Measurements from ENCODE around the gene GMPR2. TPM values are rescaled to one million over a fixed set of nuclear protein-coding genes. Genes with fewer than 3 reads are reported as not detected.

The GMPR2 gene
- total RNA-seq, 2 experiments from 2014 or later = 67.2 to 68.4 TPM

- H3K36me3 Mint-ChIP-seq (ENCODE audit: low read depth) = peaks cover 21% of the 10 kb centered on the region
- H3K9me3 Mint-ChIP-seq (ENCODE audit: insufficient read depth) = no peaks in the 10 kb centered on the region
- ChIA-PET CTCF (interaction anchor here (0.7 to 8.7 kb wide), 17 partner anchors 9 to 215 kb away, joined by 3 to 98 read pairs (median 6); partner anchors contain the start of genes CHMP4A, CIDEB, DCAF11 and DHRS1), POLR2A (interaction anchor here (0.6 to 5.0 kb wide), 17 partner anchors 9 to 160 kb away, joined by 3 to 48 read pairs (median 7); partner anchors contain the start of genes CBLN3, CHMP4A, DHRS1 and GMPR2)
- peak overlapping the region; percentile 91 for H3K27ac Mint-ChIP-seq
- no peaks in the 10 kb centered on the region for H3K27me3 Mint-ChIP-seq (ENCODE audit: low read depth)
- ATAC-seq (no peak), DNase-seq (no peak)
- H3K4me3 Mint-ChIP-seq = peak overlapping the region; percentile 90
- H3K4me1 Mint-ChIP-seq (ENCODE audit: low read depth) = peaks cover 47% of the 10 kb centered on the region
Observed at GRCh38 chr14:24270537-24271133, 37.9 kb downstream of the GMPR2 start.

GRCh38 chr14:24271134-24271833 lies 38.6 kb downstream of the GMPR2 start, which contains the start of gene RABGGTA:
Gene RABGGTA (minus strand): TSS chr14:24271597. CDS start chr14:24271115, 482 bp downstream.
- POLR2A ChIA-PET = interaction anchor here (0.6 to 5.0 kb wide), 20 partner anchors 9 to 159 kb away, joined by 3 to 48 read pairs (median 6); partner anchors contain the start of genes CBLN3, CHMP4A, DHRS1 and GMPR2
- Mint-ChIP-seq H3K4me3 (peak within 1 kb of the TSS; percentile 90), H3K4me1 (ENCODE audit: low read depth) (peaks cover 47% of the 10 kb centered on the region)

GRCh38 chr14:24271834-24272263 lies 39.1 kb downstream of the GMPR2 start:
- peaks cover 47% of the 10 kb centered on the region for H3K4me1 Mint-ChIP-seq (ENCODE audit: low read depth)
- peak overlapping the region; percentile 90 for H3K4me3 Mint-ChIP-seq
- peaks cover 13% of the 10 kb centered on the region for H3K36me3 Mint-ChIP-seq (ENCODE audit: low read depth)
- peak overlapping the region; percentile 91 for H3K27ac Mint-ChIP-seq
- ChIA-PET CTCF (interaction anchor here (1.0 to 8.7 kb wide), 14 partner anchors 9 to 216 kb away, joined by 3 to 98 read pairs (median 13); partner anchors contain the start of genes CHMP4A, CIDEB, DCAF11 and DHRS1), POLR2A (interaction anchor here (0.7 to 5.0 kb wide), 16 partner anchors 8 to 159 kb away, joined by 3 to 48 read pairs (median 7); partner anchors contain the start of genes CBLN3, CHMP4A, DHRS1 and GMPR2)
- no peaks in the 10 kb centered on the region for H3K27me3 Mint-ChIP-seq (ENCODE audit: low read depth)
- H3K9me3 Mint-ChIP-seq (ENCODE audit: insufficient read depth) = no peaks in the 10 kb centered on the region
- no peak for ATAC-seq
- no peak for DNase-seq

More at GRCh38 chr14:24271134-24271833, 38.6 kb downstream of the GMPR2 start, which contains the start of gene RABGGTA:
- no peaks in the 10 kb centered on the region for H3K27me3 Mint-ChIP-seq (ENCODE audit: low read depth)
- peaks cover 19% of the 10 kb centered on the region for H3K36me3 Mint-ChIP-seq (ENCODE audit: low read depth)
- CTCF ChIA-PET = interaction anchor here (0.7 to 8.7 kb wide), 19 partner anchors 9 to 216 kb away, joined by 3 to 98 read pairs (median 5); partner anchors contain the start of genes CHMP4A, CIDEB, DCAF11 and DHRS1
- peak within 1 kb of the TSS; percentile 91 for H3K27ac Mint-ChIP-seq
- ATAC-seq (peak; percentile 94), DNase-seq (peak; percentile 93)
- no peaks in the 10 kb centered on the region for H3K9me3 Mint-ChIP-seq (ENCODE audit: insufficient read depth)

- POLR2A ChIA-PET = interaction anchor here (1.2 to 5.0 kb wide), 6 partner anchors 20 to 158 kb away, joined by 3 to 48 read pairs (median 12); partner anchors contain the start of genes CBLN3, IRF9, KHNYN and LTB4R
- Mint-ChIP-seq H3K4me3 (peak overlapping the region; percentile 90), H3K9me3 (ENCODE audit: insufficient read depth) (no peaks in the 10 kb centered on the region), H3K27me3 (ENCODE audit: low read depth) (no peaks in the 10 kb centered on the region), H3K4me1 (ENCODE audit: low read depth) (peaks cover 50% of the 10 kb centered on the region), H3K36me3 (ENCODE audit: low read depth) (peaks cover 9% of the 10 kb centered on the region), H3K27ac (peak overlapping the region; percentile 91)
- ATAC-seq (no peak), DNase-seq (no peak)
- CTCF ChIA-PET = interaction anchor here (1.0 to 8.7 kb wide), 8 partner anchors 19 to 38 kb away, joined by 3 to 98 read pairs (median 22); partner anchors contain the start of genes CIDEB, DHRS1, LTB4R2 and NOP9
Observed at GRCh38 chr14:24272467-24272866, 39.7 kb downstream of the GMPR2 start.

- H3K27ac Mint-ChIP-seq = peak overlapping the region; percentile 82
- peaks cover 60% of the 10 kb centered on the region for H3K4me1 Mint-ChIP-seq (ENCODE audit: low read depth)
- no peak for ATAC-seq
Observed at GRCh38 chr14:24273422-24273998, 40.8 kb downstream of the GMPR2 start.

GRCh38 chr14:24274101-24274543 lies 41.4 kb downstream of the GMPR2 start:
- H3K27ac Mint-ChIP-seq = peak overlapping the region; percentile 82
- H3K27me3 Mint-ChIP-seq (ENCODE audit: low read depth) = no peaks in the 10 kb centered on the region
- peak; percentile 57 for DNase-seq
- H3K4me3 Mint-ChIP-seq = no peak overlapping the region
- ChIA-PET CTCF (interaction anchor here (0.7 to 8.7 kb wide), 15 partner anchors 16 to 216 kb away, joined by 3 to 98 read pairs (median 8); partner anchors contain the start of genes CIDEB, DHRS1, KHNYN and LTB4R), POLR2A (interaction anchor here (0.7 to 1.9 kb wide), 6 partner anchors 16 to 113 kb away, joined by 4 to 19 read pairs (median 6); partner anchors contain the start of genes CHMP4A, IRF9 and TINF2)
- no peaks in the 10 kb centered on the region for H3K9me3 Mint-ChIP-seq (ENCODE audit: insufficient read depth)
- ATAC-seq = peak; percentile 2
- H3K36me3 Mint-ChIP-seq (ENCODE audit: low read depth) = peaks cover 6% of the 10 kb centered on the region
- peaks cover 65% of the 10 kb centered on the region for H3K4me1 Mint-ChIP-seq (ENCODE audit: low read depth)

More at GRCh38 chr14:24273422-24273998, 40.8 kb downstream of the GMPR2 start:
- no peak overlapping the region for H3K4me3 Mint-ChIP-seq
- H3K27me3 Mint-ChIP-seq (ENCODE audit: low read depth) = no peaks in the 10 kb centered on the region
- no peak for DNase-seq
- H3K36me3 Mint-ChIP-seq (ENCODE audit: low read depth) = peaks cover 7% of the 10 kb centered on the region
- H3K9me3 Mint-ChIP-seq (ENCODE audit: insufficient read depth) = no peaks in the 10 kb centered on the region
- ChIA-PET CTCF (interaction anchor here (0.7 to 8.7 kb wide), 15 partner anchors 16 to 215 kb away, joined by 3 to 98 read pairs (median 8); partner anchors contain the start of genes CIDEB, DHRS1, KHNYN and LTB4R), POLR2A (interaction anchor here (0.7 to 1.9 kb wide), 6 partner anchors 16 to 112 kb away, joined by 4 to 19 read pairs (median 6); partner anchors contain the start of genes CHMP4A, IRF9 and TINF2)

- Mint-ChIP-seq H3K4me1 (ENCODE audit: low read depth) (peaks cover 54% of the 10 kb centered on the region), H3K9me3 (ENCODE audit: insufficient read depth) (no peaks in the 10 kb centered on the region), H3K27me3 (ENCODE audit: low read depth) (no peaks in the 10 kb centered on the region), H3K36me3 (ENCODE audit: low read depth) (peaks cover 2% of the 10 kb centered on the region), H3K27ac (no peak overlapping the region), H3K4me3 (no peak overlapping the region)
- CTCF ChIA-PET = interaction anchor here (1.0 to 8.4 kb wide), 4 partner anchors 18 to 35 kb away, joined by 3 to 57 read pairs (median 31); partner anchors contain the start of genes CIDEB, LTB4R, LTB4R2 and TINF2
- ATAC-seq (no peak), DNase-seq (no peak)
- POLR2A ChIA-PET = interaction anchor here (1.6 kb wide), 1 partner anchor 34 kb away, joined by 6 read pairs; the partner anchor contains the start of gene TINF2
Observed at GRCh38 chr14:24277071-24277470, 44.3 kb downstream of the GMPR2 start.

GRCh38 chr14:24277606-24278321 lies 45.0 kb downstream of the GMPR2 start:
- Mint-ChIP-seq H3K36me3 (ENCODE audit: low read depth) (peaks cover 2% of the 10 kb centered on the region), H3K4me3 (no peak overlapping the region), H3K27me3 (ENCODE audit: low read depth) (no peaks in the 10 kb centered on the region), H3K27ac (no peak overlapping the region), H3K9me3 (ENCODE audit: insufficient read depth) (no peaks in the 10 kb centered on the region), H3K4me1 (ENCODE audit: low read depth) (peaks cover 47% of the 10 kb centered on the region)
- ATAC-seq (no peak), DNase-seq (no peak)
- CTCF ChIA-PET = interaction anchor here (1.0 to 8.4 kb wide), 6 partner anchors 7 to 35 kb away, joined by 3 to 57 read pairs (median 17); partner anchors contain the start of genes CIDEB, LTB4R, LTB4R2 and RABGGTA
- POLR2A ChIA-PET = interaction anchor here (1.6 kb wide), 1 partner anchor 35 kb away, joined by 6 read pairs; the partner anchor contains the start of gene TINF2

GRCh38 chr14:24278424-24278823 lies 45.7 kb downstream of the GMPR2 start:
- no peaks in the 10 kb centered on the region for H3K27me3 Mint-ChIP-seq (ENCODE audit: low read depth)
- ChIA-PET POLR2A (interaction anchor here (1.6 kb wide), 1 partner anchor 36 kb away, joined by 6 read pairs; the partner anchor contains the start of gene TINF2), CTCF (interaction anchor here (1.0 to 8.4 kb wide), 8 partner anchors 8 to 62 kb away, joined by 3 to 57 read pairs (median 20); partner anchors contain the start of genes CIDEB, LTB4R, LTB4R2 and MDP1)
- no peaks in the 10 kb centered on the region for H3K9me3 Mint-ChIP-seq (ENCODE audit: insufficient read depth)
- H3K4me1 Mint-ChIP-seq (ENCODE audit: low read depth) = peaks cover 41% of the 10 kb centered on the region
- peaks cover 2% of the 10 kb centered on the region for H3K36me3 Mint-ChIP-seq (ENCODE audit: low read depth)
- no peak overlapping the region for H3K4me3 Mint-ChIP-seq
- no peak for ATAC-seq
- DNase-seq = no peak
- peak overlapping the region; percentile 31 for H3K27ac Mint-ChIP-seq
